ENCODE measurements around the gene ADGRV1. TPM values are rescaled to one million over a fixed set of nuclear protein-coding genes. Genes with fewer than 3 reads are reported as not detected.

Gene ADGRV1
- total RNA-seq, 1 experiment from 2014 or later: 64.8 TPM

DNA sequence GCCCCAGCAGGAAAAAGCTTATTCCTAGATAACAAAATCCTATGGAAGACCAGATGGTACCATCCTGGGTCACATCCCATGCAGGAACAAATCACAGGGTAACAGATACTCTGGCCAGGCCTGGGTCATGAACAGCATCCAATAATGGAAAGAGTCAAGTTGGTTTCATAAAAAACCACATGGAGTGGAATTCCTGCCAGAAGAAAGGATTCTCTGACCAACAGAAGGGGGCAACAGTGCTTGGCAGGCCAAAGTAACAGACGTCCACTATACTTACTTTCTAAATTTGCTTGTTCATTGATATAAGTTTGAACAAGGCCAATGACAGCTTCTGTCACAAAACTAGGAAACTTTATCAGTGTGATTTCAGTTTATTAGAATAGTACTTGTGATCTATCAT, 551.0 kb downstream of the ADGRV1 start:
- no peak overlapping the region for H2BK5ac ChIP-seq (ENCODE audit: insufficient read length, low read length)
- no peak overlapping the region for H3K18ac ChIP-seq (ENCODE audit: insufficient read length, low read depth, low read length)
- no CpG with 5 or more reads among the region's 1 CpG for WGBS (ENCODE audit: extremely low coverage, insufficient read length, low lambda C conversion rate)
- no peak overlapping the region for H4K8ac ChIP-seq (replicated peaks; ENCODE audit: insufficient read length, low read depth, low read length)
- no peak overlapping the region for H4K5ac ChIP-seq (ENCODE audit: insufficient read length, low read depth, low read length)
- no peak overlapping the region for H3K14ac ChIP-seq (ENCODE audit: insufficient read depth, low read length)
- H3K9me3 ChIP-seq (ENCODE audit: control insufficient read depth, low read depth, low read length): no peaks in the 10 kb centered on the region
- H2BK20ac ChIP-seq (ENCODE audit: low read depth, low read length, poor library complexity, severe bottlenecking): no peak overlapping the region
- H3T11ph ChIP-seq (ENCODE audit: low read length): no peak overlapping the region
- H3K79me2 ChIP-seq (ENCODE audit: insufficient read depth, low read length): no peaks in the 10 kb centered on the region
- Mint-ChIP-seq H3K36me3 (ENCODE audit: insufficient read depth in 1 of 3, low read depth in 3 of 3) (peaks cover 14 to 17% (median 16%) of the 10 kb centered on the region in 3 experiments), H3K9me3 (peaks cover 9 to 12% of the 10 kb centered on the region in 2 experiments; a peak in 3 of 5 replicates), H3K4me3 (no peak overlapping the region), H3K27me3 (ENCODE audit: low read depth) (no peaks in the 10 kb centered on the region), H3K4me1 (peaks cover 11% of the 10 kb centered on the region in 2 experiments), H3K27ac (0 out of 7 replicates have a peak overlapping the region, but pooled peaks of 1 of the 3 experiments have one; percentile 40)
- no peak overlapping the region for H2BK12ac ChIP-seq (ENCODE audit: insufficient read length, low read depth, low read length)
- H3K56ac ChIP-seq (ENCODE audit: insufficient read length, low read depth, low read length): no peak overlapping the region
- H2AFZ ChIP-seq (ENCODE audit: low read length): no peak overlapping the region
- no peak for DNase-seq
- no peak overlapping the region for H3K23ac ChIP-seq (ENCODE audit: insufficient read length, low read depth, low read length)
- H4K20me1 ChIP-seq (ENCODE audit: control insufficient read depth, insufficient read depth, insufficient read length): no peaks in the 10 kb centered on the region
- 0 out of 2 replicates have a peak, but pooled peaks cover 5% of the 10 kb centered on the region for H3K4me1 ChIP-seq (ENCODE audit: insufficient read depth, low read length)
- H3K9ac ChIP-seq (ENCODE audit: extremely low read depth, insufficient read length, low read length): no peak overlapping the region
- H4K91ac ChIP-seq (ENCODE audit: insufficient read length, low read depth, low read length): no peak overlapping the region
- H2AK5ac ChIP-seq (ENCODE audit: insufficient read length, low read length): no peak overlapping the region
- H3K79me1 ChIP-seq (ENCODE audit: insufficient read depth, low read depth, low read length, poor library complexity, severe bottlenecking): no peaks in the 10 kb centered on the region
- no peak overlapping the region for H2BK120ac ChIP-seq (ENCODE audit: low read depth, low read length, poor library complexity, severe bottlenecking)
- no peak overlapping the region for H3K4ac ChIP-seq (ENCODE audit: low read depth, low read length)
- H3K27ac ChIP-seq (ENCODE audit: insufficient read length, low read depth, low read length): no peak overlapping the region
- no peak overlapping the region for H2BK15ac ChIP-seq (ENCODE audit: low read depth, low read length)
- no peak overlapping the region for H3K4me2 ChIP-seq (ENCODE audit: insufficient read depth, insufficient read length, low read length)
- H3K27me3 ChIP-seq (ENCODE audit: insufficient read depth, low read length): no peaks in the 10 kb centered on the region
- no peaks in the 10 kb centered on the region for H3K23me2 ChIP-seq (ENCODE audit: insufficient read length, low read depth, low read length, poor library complexity, severe bottlenecking)
- TF ChIP-seq, protein P1, sequence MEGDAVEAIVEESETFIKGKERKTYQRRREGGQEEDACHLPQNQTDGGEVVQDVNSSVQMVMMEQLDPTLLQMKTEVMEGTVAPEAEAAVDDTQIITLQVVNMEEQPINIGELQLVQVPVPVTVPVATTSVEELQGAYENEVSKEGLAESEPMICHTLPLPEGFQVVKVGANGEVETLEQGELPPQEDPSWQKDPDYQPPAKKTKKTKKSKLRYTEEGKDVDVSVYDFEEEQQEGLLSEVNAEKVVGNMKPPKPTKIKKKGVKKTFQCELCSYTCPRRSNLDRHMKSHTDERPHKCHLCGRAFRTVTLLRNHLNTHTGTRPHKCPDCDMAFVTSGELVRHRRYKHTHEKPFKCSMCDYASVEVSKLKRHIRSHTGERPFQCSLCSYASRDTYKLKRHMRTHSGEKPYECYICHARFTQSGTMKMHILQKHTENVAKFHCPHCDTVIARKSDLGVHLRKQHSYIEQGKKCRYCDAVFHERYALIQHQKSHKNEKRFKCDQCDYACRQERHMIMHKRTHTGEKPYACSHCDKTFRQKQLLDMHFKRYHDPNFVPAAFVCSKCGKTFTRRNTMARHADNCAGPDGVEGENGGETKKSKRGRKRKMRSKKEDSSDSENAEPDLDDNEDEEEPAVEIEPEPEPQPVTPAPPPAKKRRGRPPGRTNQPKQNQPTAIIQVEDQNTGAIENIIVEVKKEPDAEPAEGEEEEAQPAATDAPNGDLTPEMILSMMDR (conservative IDR thresholded peaks at IDR 0.05): no peak

Data from H9 (cell line).